HepG2 (cell line): Measurements from ENCODE around the gene PNMA8C. TPM values are rescaled to one million over a fixed set of nuclear protein-coding genes. Genes with fewer than 3 reads are reported as not detected.
"Not testable (repeated sequence)": the region's sequence is repeated elsewhere in the genome, so short reads cannot be mapped to it uniquely, and the experiment has no call there.

Experiments
- ATAC-seq: fragments of 200-7000 bp; cut with Tn5 transposase; 3 replicates; pipeline ENCODE4 v1.9.1; 2020; ENCODE audit warnings: mild to moderate bottlenecking, moderate library complexity
- BruUV-seq: library from RNA; stranded (reverse); fragments of 400-500 nt; replicated peaks from 2 replicates; lab custom pipeline; 2021; lab: Mats Ljungman, UMichigan
- CTCF ChIA-PET: fragments of 300-600 bp; formaldehyde crosslinking; extraction: SDS; loops from one replicate; lab custom pipeline; 2021; ENCODE audit warnings: low total read pairs, inconsistent platforms, low intra/inter-chr PET ratio; lab: Yijun Ruan, JAX
- POLR2A ChIA-PET: fragments of 350-600 bp; sonication (Branson Sonifier 250); formaldehyde crosslinking; loops from one replicate; lab custom pipeline; 2020; ENCODE audit warnings: antibody characterized with exemption, inconsistent platforms; lab: Yijun Ruan, JAX
- DNase-seq: peaks from one replicate; pipeline ENCODE4 v3.0.0-alpha.2; 2015; ENCODE audit warnings: low spot score
- FAIRE-seq: peaks from 3 replicates; lab custom pipeline; 2011; peaks lifted over from hg19 to GRCh38; lab: Jason Lieb, UNC
- H2AFZ ChIP-seq: one replicate; pipeline ENCODE4 v1.6.1; 2011; ENCODE audit warnings: low read length, inconsistent platforms
- H3K27ac ChIP-seq: fragments of 300-600 bp; 3 replicates; pipeline ENCODE4 v1.8.0; 2011; ENCODE audit warnings: mixed run types, mild to moderate bottlenecking, mixed read lengths, low read length, inconsistent platforms; ENCODE audit not compliant: insufficient read depth; ENCODE audit errors: extremely low read length
- H3K27me3 ChIP-seq, 2 experiments: fragments of 200-600 bp in 1 of 2; 2 replicates in 1 of 2; 3 replicates in 1 of 2; pipeline versions ENCODE4 v1.6.0 to v1.8.0; 2011; ENCODE audit warnings: low read length in 2 of 2, mild to moderate bottlenecking in 2 of 2, moderate library complexity in 2 of 2, inconsistent platforms in 1 of 2; ENCODE audit not compliant: insufficient read depth in 2 of 2, control insufficient read depth in 1 of 2
- H3K36me3 ChIP-seq, 2 experiments: fragments of 200-600 bp in 1 of 2; replicated peaks in 1 of 2; 2 replicates in 1 of 2; 3 replicates in 1 of 2; pipeline versions ENCODE4 v1.5.1 to v1.8.0; 2011; ENCODE audit warnings: low read length in 2 of 2, inconsistent platforms in 1 of 2; ENCODE audit not compliant: insufficient read depth in 2 of 2, control insufficient read depth in 1 of 2
- H3K4me1 ChIP-seq: 2 replicates; pipeline ENCODE4 v1.5.1; 2012; ENCODE audit warnings: low read length, inconsistent platforms; ENCODE audit not compliant: insufficient read depth
- H3K4me2 ChIP-seq: 2 replicates; pipeline ENCODE4 v1.6.0; 2011; ENCODE audit warnings: low read depth, low read length, inconsistent platforms
- H3K4me3 ChIP-seq, 3 experiments: fragments of 200-600 bp in 1 of 3; sonication (generic), shearing (Covaris generic) in 1 of 3; replicated peaks in 1 of 3; 2 replicates each; pipeline ENCODE4 v1.5.1; 2011 to 2016; ENCODE audit warnings: low read length in 3 of 3, inconsistent platforms in 2 of 3, low read depth in 2 of 3, mild to moderate bottlenecking in 2 of 3, control low read depth in 1 of 3, mixed read lengths in 1 of 3; ENCODE audit not compliant: insufficient read depth in 1 of 3
- H3K79me2 ChIP-seq: one replicate; pipeline ENCODE4 v1.6.1; 2011; ENCODE audit warnings: low read length, inconsistent platforms; ENCODE audit not compliant: insufficient read depth
- H3K9ac ChIP-seq: 2 replicates; pipeline ENCODE4 v1.6.0; 2011; ENCODE audit warnings: mild to moderate bottlenecking, low read depth, low read length, inconsistent platforms; ENCODE audit not compliant: insufficient read depth
- H3K9me3 ChIP-seq: 2 replicates; pipeline ENCODE4 v1.5.1; 2012; ENCODE audit warnings: mild to moderate bottlenecking, low read length
- H4K20me1 ChIP-seq: 2 replicates; pipeline ENCODE4 v1.6.0; 2011; ENCODE audit warnings: inconsistent platforms, mild to moderate bottlenecking, low read length, moderate library complexity; ENCODE audit not compliant: insufficient read depth
- RBFOX2 ChIP-seq: fragments of 200-400 bp; formaldehyde crosslinking; IDR thresholded peaks from 2 replicates; pipeline ENCODE4 v1.6.1; 2017; ENCODE audit warnings: low read depth, mild to moderate bottlenecking, low read length
- UBTF ChIP-seq: sonication (generic); formaldehyde crosslinking; IDR thresholded peaks from 2 replicates; pipeline ENCODE4 v1.4.0; 2020; ENCODE audit warnings: mild to moderate bottlenecking, missing genetic modification reagents
- ZBED4 ChIP-seq: sonication (generic); formaldehyde crosslinking; IDR thresholded peaks from 2 replicates; pipeline ENCODE4 v1.4.0; 2020; ENCODE audit warnings: missing genetic modification reagents, borderline replicate concordance
- WGBS: methylation state at CpG from one replicate; pipeline ENCODE4 v1.1.6; 2017; ENCODE audit warnings: low lambda C conversion rate; 5-methylcytosine and 5-hydroxymethylcytosine counted together
- in situ Hi-C: cut with HindIII; loops from 2 replicates; pipeline ENCODE4 v1.10.0; 2017; ENCODE audit warnings: low pct_unique_long_range_greater_than_20kb; ENCODE audit not compliant: extremely low pct_ligation_motif_present
- intact Hi-C: fragments of 100-400 bp; cut with micrococcal nuclease; formaldehyde crosslinking; loops from one replicate; pipeline ENCODE4 v1.10.0; 2022; ENCODE audit not compliant: unreplicated experiment
- polyA plus RNA-seq, 8 experiments: library from polyadenylated mRNA; depleted of rRNA in 3 of 8; stranded (reverse) in 7 of 8; unstranded in 1 of 8; fragments of >200 nt; fragmentation: Illumina TruSeq in 4 of 8; extraction: Trizol in 4 of 8; gene quantifications; 2 replicates each; pipeline versions ENCODE4 v1.2.1 to v1.2.3, GENCODE V29; 2011 to 2016; ENCODE audit warnings: low read depth in 4 of 8, missing spikeins in 1 of 8, mixed read lengths in 1 of 8; ENCODE audit not compliant: insufficient read depth in 1 of 8
- total RNA-seq, 5 experiments: library from RNA; depleted of rRNA; stranded (reverse); fragments of >200 nt; fragmentation: Illumina TruSeq; extraction: Trizol; gene quantifications; 2 replicates each; pipeline ENCODE4 v1.2.3, GENCODE V29; 2016; ENCODE audit warnings: low read depth in 1 of 5
- TF ChIP-seq, protein P1 (sequence below): sonication (generic); formaldehyde crosslinking; IDR thresholded peaks from 2 replicates; pipeline ENCODE4 v1.5.0; 2020; ENCODE audit warnings: missing genetic modification reagents, mild to moderate bottlenecking, borderline replicate concordance
- TF ChIP-seq, protein P2 (sequence below): sonication (generic); formaldehyde crosslinking; conservative IDR thresholded peaks from 2 replicates; pipeline ENCODE4 v1.8.0; 2022; ENCODE audit warnings: low read depth, missing genetic modification reagents

The PNMA8C gene
- total and polyA plus RNA-seq, 2 of the 13 experiments (the other 11 are each of a cell fraction or from before 2014, with no cell fraction given): not detected

- TF ChIP-seq, protein P1, sequence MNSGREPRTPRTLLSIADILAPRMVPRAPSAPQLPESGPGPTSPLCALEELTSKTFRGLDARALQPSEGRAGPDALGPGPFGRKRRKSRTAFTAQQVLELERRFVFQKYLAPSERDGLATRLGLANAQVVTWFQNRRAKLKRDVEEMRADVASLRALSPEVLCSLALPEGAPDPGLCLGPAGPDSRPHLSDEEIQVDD: no peak
- TF ChIP-seq, protein P2, sequence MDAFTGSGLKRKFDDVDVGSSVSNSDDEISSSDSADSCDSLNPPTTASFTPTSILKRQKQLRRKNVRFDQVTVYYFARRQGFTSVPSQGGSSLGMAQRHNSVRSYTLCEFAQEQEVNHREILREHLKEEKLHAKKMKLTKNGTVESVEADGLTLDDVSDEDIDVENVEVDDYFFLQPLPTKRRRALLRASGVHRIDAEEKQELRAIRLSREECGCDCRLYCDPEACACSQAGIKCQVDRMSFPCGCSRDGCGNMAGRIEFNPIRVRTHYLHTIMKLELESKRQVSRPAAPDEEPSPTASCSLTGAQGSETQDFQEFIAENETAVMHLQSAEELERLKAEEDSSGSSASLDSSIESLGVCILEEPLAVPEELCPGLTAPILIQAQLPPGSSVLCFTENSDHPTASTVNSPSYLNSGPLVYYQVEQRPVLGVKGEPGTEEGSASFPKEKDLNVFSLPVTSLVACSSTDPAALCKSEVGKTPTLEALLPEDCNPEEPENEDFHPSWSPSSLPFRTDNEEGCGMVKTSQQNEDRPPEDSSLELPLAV (CRISPR knock-in tag): no peak
- TF ChIP-seq ZBED4 (CRISPR knock-in tag) (no peak), RBFOX2 (no peak), UBTF (CRISPR knock-in tag) (no peak)
Observed at GRCh38 chr19:46435009-46435408, 6.3 kb upstream of the PNMA8C start (continued).

- ATAC-seq, in situ Hi-C loops, BruUV-seq, H3K79me2 ChIP-seq, FAIRE-seq, DNase-seq, H3K9me3 ChIP-seq, H3K36me3 ChIP-seq, H3K27me3 ChIP-seq, H3K9ac ChIP-seq, CTCF ChIA-PET, POLR2A ChIA-PET, H3K4me3 ChIP-seq, H3K27ac ChIP-seq, H4K20me1 ChIP-seq, H2AFZ ChIP-seq, H3K4me2 ChIP-seq: not testable (repeated sequence)
- intact Hi-C loops: loop anchor here (5.0 kb wide), 1 partner anchor 36 kb away; no protein-coding TSS in a partner anchor
- 40% methylated on average over 7 of the region's 7 CpGs for WGBS
- peaks cover 10% of the 10 kb centered on the region; the same call in 1 of the 2 replicates for H3K4me1 ChIP-seq
Observed at GRCh38 chr19:46433470-46433869, 4.7 kb upstream of the PNMA8C start.
